NAMALWA (cell line): Measurements from ENCODE around the gene AGPAT3.

Experiments
- DNase-seq: peaks from one replicate; pipeline ENCODE4 v3.0.0-alpha.2; 2015; ENCODE audit warnings: low spot score

The AGPAT3 gene

DNA sequence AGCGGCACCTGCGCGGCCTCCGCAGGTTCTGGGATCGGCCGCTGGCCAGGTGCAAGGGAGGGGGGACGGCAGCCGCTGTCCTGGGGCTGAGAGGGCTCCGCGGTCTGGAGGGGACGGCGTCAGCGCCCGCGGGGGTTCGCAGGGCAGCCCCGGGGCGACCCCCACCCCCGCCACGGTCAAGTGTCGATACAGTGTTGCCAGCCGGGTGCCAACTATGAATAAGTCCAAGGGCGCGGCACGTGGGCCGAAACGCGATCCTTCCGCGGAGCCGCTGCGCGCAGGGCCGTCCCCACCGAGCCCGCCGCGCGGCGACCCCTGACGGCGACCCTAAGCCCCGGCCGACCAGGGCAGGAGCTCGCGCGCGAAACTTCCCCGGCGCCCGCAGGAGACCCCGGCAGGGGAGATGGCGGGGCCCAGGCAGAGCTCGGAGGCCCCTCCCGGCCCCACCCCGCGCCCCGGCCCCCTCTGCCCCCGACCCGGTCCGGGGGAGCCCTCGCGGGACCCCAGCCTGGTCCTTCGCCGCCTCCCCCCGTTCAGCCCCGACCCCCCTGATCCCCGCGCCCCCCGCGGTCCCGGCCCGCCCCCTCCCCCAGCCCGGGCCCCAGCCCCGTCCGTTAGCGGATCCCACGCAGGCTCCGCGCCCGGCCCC, 586 bp upstream of the AGPAT3 start:
- DNase-seq: peak; percentile 34

DNA sequence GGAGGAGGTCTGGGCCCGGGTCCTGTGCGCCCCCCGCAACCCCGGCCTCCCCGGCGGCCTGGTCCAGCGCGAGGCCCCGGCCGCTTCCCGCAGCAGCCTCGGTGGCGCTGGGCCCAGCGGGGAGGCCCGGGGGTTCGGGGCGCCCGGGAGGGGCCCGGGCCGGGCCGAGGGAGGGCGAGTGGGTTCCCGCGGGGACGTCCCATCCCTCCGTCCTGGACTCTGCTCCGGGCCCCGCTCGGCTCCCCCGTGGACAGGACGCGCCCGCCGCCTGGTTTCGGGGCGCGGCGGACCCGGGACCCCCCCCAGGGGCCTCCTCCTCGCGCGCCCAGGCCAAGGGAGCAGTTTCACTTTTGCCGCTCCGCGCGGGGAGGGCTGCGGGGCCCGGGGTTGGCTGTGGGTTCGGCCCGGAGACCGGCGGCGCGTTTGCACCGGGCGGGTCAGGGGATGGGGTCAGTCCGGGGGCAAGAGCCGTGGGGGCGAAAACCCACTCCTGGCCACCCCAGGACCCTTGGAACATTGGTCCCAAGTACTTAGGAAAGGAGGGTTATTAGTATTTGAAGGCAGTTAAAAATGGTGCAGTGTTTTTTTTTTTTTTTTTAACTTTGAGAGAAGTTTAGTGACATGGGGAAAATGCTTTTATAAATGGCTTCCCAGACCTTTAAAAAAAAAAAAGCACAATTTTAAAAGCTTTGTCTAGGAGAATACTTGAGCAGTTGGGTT, 677 bp downstream of the AGPAT3 start:
- peak; percentile 56 for DNase-seq

GRCh38 chr21:43866260-43866629, 1.2 kb downstream of the AGPAT3 start:
- DNase-seq: peak; percentile 61

GRCh38 chr21:43866659-43867331, 1.8 kb downstream of the AGPAT3 start:
- no peak for DNase-seq

DNA sequence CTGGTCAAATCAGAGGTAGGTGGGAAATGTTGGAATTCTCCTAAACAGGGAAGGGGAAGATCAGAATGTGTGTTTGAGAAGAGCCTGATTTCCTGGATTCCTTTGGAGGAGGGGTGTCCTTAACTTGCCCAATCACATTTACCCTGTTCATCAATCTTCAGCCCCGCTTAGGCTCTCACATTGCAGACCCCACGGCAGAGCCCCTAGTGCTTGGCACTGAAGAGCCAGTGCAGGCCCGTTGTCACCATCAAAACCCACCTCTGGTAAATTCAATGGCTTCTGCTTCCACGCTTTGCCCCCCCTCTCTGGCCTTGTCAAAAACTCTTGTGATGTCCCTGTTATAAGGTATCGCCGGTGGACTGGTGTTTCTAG, 2.3 kb downstream of the AGPAT3 start:
- no peak for DNase-seq

DNA sequence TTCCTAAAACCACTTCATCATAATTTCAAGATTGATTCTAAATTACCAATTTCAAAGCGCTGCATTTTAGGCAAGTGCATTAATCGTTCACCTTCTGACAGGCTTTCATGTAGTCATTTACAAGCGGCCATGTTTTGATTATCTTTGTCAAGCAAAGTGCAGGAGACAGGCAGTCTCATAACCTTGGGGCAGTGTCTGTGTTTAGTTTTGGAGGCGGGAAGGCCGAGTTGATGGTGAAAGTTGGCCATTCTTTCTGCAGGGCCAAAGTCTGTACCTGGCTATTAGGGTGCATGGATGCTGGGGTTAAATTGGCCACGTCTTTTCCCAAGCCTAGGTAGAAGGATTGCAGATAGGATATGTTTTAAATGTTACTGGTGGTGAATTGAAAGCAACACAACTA, 2.9 kb downstream of the AGPAT3 start:
- DNase-seq: no peak

DNA sequence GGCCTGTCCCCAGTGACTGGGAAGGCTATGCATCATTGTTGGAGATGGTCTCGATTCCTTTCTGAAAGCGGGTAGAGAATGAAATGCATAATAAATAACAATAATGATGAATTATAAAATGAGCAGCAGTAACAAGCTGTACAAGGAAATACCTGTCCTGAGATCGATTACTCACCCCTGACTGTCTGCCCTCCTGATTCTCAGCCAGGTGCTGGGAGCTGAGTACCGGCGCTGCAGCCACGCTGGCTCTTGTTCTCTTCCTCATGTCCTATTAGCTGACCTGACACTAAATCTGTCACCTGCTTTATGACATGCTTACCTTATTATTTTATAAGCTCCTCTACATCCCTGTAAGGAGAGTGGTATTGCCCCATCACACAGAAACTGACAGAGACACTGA, 3.4 kb downstream of the AGPAT3 start:
- no peak for DNase-seq

GRCh38 chr21:43869486-43870325, 4.7 kb downstream of the AGPAT3 start:
- no peak for DNase-seq

DNA sequence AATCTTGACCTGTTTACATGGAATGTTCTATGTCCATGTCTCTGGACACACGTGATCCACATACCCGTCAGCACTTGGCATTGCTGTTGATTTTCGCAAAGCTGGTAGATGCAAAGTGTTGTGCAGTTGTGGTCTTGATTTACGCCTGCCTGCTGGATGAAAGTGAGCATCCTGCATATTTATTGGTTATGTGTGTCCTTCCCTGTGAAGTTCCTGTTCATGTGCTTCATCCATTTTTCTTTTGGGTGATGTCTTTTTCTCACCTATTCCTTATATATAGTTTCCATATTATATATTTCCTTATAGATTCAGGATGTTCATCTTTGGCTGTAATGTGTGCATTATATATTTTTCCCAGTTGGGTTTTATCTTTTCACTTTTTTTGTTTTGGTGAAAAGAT, 6.5 kb downstream of the AGPAT3 start:
- no peak for DNase-seq

DNA sequence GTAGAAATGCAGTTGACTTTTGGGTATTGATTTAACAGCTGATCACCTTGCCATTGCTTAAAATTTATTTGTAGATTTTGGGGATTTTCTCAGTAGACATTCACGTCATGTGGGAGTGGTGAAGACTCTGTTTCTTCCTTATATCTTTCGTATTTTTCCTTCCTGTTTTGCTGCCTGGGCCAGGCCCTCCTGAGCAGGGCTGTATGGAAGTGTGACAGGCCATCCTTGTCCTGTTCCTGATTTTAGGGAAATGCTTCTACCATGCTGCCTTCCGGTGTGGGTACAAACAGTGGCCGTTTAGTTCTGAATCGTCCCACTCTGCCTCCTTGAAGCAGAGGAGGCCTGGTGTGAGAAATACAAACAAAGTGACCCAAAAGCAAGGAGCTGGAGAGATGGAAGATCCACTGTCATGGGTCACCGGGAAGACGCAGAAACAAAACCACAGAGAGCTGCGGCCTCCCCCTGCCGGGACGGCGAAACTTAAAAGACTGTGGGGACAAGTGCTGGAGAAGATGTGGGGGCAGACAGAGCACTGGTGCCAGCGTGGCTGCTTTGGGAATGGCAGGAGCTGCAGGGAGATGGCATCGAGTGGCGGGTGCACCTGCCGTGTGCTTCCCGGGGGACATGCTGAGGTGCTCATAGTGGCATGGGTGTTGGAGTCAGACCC, 7.6 kb downstream of the AGPAT3 start:
- no peak for DNase-seq

DNA sequence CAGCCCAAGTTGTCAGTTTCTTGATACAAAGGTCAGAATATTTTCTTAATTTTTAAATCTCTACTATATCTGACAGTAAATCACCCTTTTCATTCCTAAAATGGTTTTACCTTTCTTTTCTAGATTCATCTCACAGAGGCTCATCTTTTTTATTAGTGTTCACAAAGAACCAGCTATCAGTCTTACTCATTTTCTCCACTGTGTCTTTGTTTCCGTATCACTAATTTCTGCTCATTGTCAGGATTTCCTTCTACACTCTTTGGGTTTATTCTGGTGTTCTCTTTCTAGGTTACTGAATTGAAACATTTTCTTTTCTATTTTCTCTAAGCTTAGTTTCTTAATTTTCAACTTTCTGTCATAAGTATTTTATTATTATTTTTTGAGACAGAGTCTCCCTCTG, 8.7 kb downstream of the AGPAT3 start:
- no peak for DNase-seq

DNA sequence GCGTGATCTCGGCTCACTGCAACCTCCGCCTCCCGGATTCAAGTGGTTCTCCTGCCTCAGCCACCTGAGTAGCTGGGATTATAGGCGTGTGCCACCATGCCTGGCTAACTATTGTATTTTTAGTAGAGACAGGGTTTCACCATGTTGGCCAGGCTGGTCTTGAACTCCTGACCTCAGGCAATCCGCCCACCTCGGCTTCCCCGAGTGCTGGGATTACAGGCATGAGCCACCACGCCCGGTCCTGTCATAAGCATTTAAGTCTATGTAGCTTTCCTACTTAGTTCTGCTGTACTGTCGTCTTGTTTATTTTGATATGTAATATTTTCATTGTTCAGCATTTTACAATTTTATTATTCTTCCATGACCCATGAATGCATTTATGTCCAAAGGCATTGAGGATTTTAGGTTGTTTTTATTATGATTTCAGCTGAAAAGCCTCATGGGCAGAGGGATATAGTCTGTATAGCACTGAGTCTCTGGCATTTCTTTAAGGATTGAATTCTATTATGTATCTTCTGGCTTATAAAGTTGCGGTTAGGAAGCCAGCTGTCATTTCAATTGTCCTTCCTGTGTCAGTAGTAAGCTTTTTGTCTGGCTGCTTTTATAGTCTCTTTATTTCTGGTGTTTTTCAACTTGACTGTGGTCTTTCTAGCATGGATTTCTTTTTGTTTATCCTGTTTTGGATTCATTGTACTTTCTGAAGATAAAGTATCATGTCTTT, 9.2 kb downstream of the AGPAT3 start:
- DNase-seq: no peak

DNA sequence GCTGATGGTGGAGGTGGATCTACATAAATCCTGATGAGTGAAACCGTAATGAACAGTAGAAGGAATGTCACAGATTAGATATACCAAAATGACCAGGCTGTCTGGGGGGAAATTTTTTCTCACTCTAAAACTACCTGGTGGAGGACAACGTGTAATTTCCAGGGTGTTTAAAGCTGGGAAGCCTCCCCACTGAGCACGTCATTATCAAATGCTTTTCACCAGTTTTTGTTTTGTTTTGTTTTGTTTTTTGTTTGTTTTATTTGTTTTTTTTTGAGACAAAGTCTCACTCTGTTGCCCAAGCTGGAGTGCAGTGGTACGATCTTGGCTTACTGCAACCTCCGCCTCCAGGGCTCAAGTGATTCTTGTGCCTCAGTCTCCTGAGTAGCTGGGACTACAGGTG, 11.6 kb downstream of the AGPAT3 start:
- no peak for DNase-seq

DNA sequence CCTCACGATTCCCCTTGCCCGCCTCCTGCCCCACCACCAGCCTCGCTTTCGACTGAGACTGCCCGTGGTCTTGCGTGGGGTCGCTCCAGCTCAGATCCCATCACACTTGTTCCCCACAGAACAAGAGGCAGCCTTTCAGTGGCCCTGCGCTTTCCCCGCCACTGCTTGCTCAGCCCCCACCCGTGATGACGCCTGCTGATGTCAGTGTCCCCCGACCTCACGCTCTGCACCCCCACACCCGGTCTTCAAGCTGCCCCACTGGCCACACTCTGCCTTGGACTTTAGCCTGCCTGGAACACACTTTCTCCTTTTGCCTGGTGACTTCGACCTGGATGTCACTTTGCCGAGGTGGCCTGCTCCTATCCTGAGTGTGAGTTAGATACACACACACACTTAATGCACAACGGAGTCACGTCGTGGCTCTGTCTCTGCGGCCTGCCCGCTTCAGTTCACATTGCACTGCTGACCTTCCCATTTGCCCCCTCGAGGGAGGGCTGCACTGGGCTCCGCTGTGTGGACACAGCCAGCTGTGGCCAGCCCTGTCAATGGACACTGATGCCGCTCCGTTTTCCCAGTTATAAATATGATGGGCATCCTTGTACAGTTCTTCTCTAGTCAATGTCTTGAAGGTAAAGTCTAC, 13.0 kb downstream of the AGPAT3 start:
- DNase-seq: no peak

DNA sequence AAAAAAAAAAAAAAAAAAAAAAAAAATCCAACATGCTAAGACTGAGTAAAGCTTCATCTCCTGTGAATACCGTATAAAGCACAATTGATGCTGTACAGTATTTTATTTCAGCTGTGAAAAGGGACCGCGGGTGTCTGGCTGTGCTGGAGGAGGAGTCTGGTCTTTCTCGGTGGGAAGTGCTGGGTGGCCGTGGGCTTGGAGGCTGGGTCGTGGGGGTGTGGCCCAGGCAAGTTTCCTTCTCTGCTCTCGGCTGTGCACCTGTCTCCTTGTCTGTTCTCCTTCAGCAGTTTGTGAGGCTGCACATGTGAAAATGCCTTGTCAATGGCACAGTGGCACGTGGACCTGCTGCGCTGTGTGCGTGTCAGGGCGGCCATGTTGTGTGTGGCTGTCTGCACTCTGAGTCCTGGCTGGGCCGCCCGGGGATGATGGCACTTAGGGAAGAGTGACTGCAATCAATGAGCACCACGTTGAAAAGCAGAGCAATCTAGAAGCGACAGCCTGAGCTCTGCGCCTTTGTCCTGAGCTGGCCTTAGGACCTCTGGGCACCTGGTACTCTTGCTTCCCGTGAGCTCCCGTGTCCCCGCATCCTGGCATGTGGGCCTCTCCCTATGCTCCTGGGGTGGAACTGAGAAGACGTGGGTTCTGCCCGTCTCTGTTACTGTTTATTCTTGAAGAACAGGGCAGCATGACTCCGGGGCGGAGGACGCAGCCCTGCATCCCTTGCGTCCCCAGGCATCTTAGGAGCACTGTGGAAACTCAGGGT, 14.5 kb downstream of the AGPAT3 start:
- DNase-seq: no peak

- DNase-seq: no peak
Observed at GRCh38 chr21:43880111-43880985, 15.3 kb downstream of the AGPAT3 start.

GRCh38 chr21:43881283-43881682, 16.3 kb downstream of the AGPAT3 start:
- no peak for DNase-seq

- no peak for DNase-seq
Observed at GRCh38 chr21:43881935-43882334, 16.9 kb downstream of the AGPAT3 start.

DNA sequence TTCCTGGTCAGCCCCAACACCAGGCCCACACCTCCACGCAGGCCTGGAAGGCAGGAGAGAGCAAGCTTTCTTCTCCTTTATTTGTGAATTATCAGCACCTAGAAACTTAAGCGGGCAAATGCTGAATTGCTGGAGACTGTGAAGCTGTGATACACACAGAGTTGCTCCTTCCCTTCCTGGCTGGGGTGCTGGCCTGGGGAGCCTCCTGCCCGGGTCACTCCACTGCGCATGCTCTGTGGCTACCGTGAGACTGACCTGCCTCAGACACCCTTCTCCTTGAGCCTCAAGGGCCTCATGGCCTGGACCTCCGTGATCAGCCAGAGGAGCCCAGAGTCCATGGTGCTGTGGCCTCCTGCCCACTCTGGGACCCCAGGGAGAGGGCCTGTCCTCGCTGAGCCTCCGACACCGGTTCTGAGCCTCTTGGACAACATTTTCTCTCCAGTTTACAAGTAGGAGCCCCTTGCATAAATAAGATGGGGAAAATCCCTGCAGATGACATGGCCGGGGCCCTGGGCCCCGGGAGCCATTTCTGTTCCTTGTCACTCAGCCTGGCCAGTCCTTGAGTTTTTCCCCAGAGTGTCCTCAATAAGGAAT, 18.0 kb downstream of the AGPAT3 start:
- no peak for DNase-seq
